ENCODE data around the gene CA12.

Gene CA12

GRCh38 chr15:63335543-63336240 lies 46.0 kb downstream of the CA12 start:
- no peak overlapping the region for H2AFZ ChIP-seq
- H3K9ac ChIP-seq = no peak overlapping the region
- H3K27me3 ChIP-seq (ENCODE audit: control insufficient read depth, insufficient read depth, low read length) = no peaks in the 10 kb centered on the region
- no peak overlapping the region for H3K4me3 ChIP-seq (ENCODE audit: low read depth, low read length)
- no peak overlapping the region for H3K4me2 ChIP-seq (ENCODE audit: low read length)
- no peak for TF ChIP-seq CTCF (IDR thresholded peaks at IDR 0.05)
- H3K9me3 ChIP-seq (ENCODE audit: control insufficient read depth, low read length) = no peaks in the 10 kb centered on the region
- no peaks in the 10 kb centered on the region for H3K4me1 ChIP-seq
- H3K79me2 ChIP-seq = no peaks in the 10 kb centered on the region
- no peak overlapping the region for H3K27ac ChIP-seq
- no peaks in the 10 kb centered on the region for H3K36me3 ChIP-seq (ENCODE audit: control insufficient read depth, insufficient read depth, low read length)

- H3K4me2 ChIP-seq (ENCODE audit: low read length) = no peak overlapping the region
- H3K79me2 ChIP-seq = no peaks in the 10 kb centered on the region
- no peak overlapping the region for H2AFZ ChIP-seq
- no peaks in the 10 kb centered on the region for H3K27me3 ChIP-seq (ENCODE audit: control insufficient read depth, insufficient read depth, low read length)
- no peaks in the 10 kb centered on the region for H3K36me3 ChIP-seq (ENCODE audit: control insufficient read depth, insufficient read depth, low read length)
- no peaks in the 10 kb centered on the region for H3K9me3 ChIP-seq (ENCODE audit: control insufficient read depth, low read length)
- no peaks in the 10 kb centered on the region for H3K4me1 ChIP-seq
- no peak overlapping the region for H3K4me3 ChIP-seq (ENCODE audit: low read depth, low read length)
- no peak overlapping the region for H3K27ac ChIP-seq
- H3K9ac ChIP-seq = no peak overlapping the region
- no peak for TF ChIP-seq CTCF (IDR thresholded peaks at IDR 0.05)
Observed at GRCh38 chr15:63334821-63335220, 46.8 kb downstream of the CA12 start.

- no peaks in the 10 kb centered on the region for H3K9me3 ChIP-seq (ENCODE audit: control insufficient read depth, low read length)
- no peak for TF ChIP-seq CTCF (IDR thresholded peaks at IDR 0.05)
- no peak overlapping the region for H3K9ac ChIP-seq
- H3K4me2 ChIP-seq (ENCODE audit: low read length) = no peak overlapping the region
- H3K4me3 ChIP-seq (ENCODE audit: low read depth, low read length) = no peak overlapping the region
- H2AFZ ChIP-seq = no peak overlapping the region
- no peaks in the 10 kb centered on the region for H3K4me1 ChIP-seq
- no peaks in the 10 kb centered on the region for H3K27me3 ChIP-seq (ENCODE audit: control insufficient read depth, insufficient read depth, low read length)
- no peaks in the 10 kb centered on the region for H3K36me3 ChIP-seq (ENCODE audit: control insufficient read depth, insufficient read depth, low read length)
- no peak overlapping the region for H3K27ac ChIP-seq
- no peaks in the 10 kb centered on the region for H3K79me2 ChIP-seq
Observed at GRCh38 chr15:63332367-63333124, 49.1 kb downstream of the CA12 start.

GRCh38 chr15:63331456-63331855 lies 50.2 kb downstream of the CA12 start:
- Histone ChIP-seq H3K36me3 (ENCODE audit: control insufficient read depth, insufficient read depth, low read length) (no peaks in the 10 kb centered on the region), H3K9ac (no peak overlapping the region), H3K27me3 (ENCODE audit: control insufficient read depth, insufficient read depth, low read length) (no peaks in the 10 kb centered on the region), H2AFZ (no peak overlapping the region), H3K4me2 (ENCODE audit: low read length) (no peak overlapping the region), H3K4me3 (ENCODE audit: low read depth, low read length) (no peak overlapping the region), H3K79me2 (no peaks in the 10 kb centered on the region), H3K27ac (no peak overlapping the region), H3K4me1 (no peaks in the 10 kb centered on the region), H3K9me3 (ENCODE audit: control insufficient read depth, low read length) (no peaks in the 10 kb centered on the region)
- no peak for TF ChIP-seq CTCF (IDR thresholded peaks at IDR 0.05)
